ENCODE data around the gene AMPH. TPM values are rescaled to one million over a fixed set of nuclear protein-coding genes. Genes with fewer than 3 reads are reported as not detected.
"Not testable (repeated sequence)": the region's sequence is repeated elsewhere in the genome, so short reads cannot be mapped to it uniquely, and the experiment has no call there.

AMPH gene
- polyA plus RNA-seq, 1 donor: 20.0 TPM

GRCh38 chr7:38396852-38397251, 234.3 kb downstream of the AMPH start:
- DNase-seq: no peak

DNA sequence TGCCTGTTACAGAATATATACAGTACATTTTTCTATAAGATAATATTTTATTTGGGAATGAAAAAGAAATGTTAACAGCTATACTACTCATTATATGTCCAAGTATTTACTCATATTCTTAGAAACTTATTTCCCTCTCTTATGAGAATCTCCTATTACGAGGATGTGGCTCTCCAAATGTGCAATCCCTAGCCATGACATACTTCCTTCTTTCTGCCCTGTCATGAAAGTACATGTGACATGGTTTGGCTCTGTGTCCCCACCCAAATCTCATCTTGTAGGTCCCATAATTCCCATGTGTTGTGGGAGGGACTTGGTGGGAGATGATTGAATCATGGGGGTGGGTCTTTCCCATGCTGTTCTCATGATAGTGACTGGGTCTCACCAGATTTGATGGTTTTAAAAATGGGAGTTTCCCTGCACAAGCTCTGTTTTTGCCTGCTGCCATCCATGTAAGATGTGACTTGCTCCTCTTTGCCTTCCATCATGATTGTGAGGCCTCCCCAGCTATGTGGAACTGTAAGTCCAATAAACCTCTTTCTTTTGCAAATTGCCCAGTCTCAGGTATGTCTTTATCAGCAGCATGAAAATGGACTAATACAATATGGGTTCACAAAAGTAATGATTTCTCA, 235.1 kb downstream of the AMPH start:
- not testable (repeated sequence) for DNase-seq

DNA sequence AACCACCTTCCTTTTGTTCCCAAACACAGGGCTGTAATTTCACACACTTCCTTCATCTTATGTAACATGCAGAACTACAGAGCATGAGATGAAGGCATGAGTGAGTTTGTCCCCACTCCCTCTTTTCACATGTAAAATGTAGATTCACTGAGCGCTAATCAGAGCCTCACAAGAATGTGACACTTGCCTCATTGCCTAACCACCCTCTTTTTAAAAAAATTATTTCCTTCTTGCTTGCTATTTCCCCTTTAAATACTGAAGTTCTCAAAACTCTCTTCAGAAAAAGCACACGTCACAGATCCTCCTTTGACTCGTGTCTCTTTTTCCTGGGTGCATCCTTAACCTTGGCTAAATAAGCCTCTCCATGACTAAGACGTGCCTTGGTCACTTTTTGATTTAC, 236.5 kb downstream of the AMPH start:
- DNase-seq: no peak

GRCh38 chr7:38393874-38394273, 237.3 kb downstream of the AMPH start:
- no peak for DNase-seq

GRCh38 chr7:38391751-38392150, 239.4 kb downstream of the AMPH start:
- no peak for DNase-seq

DNA sequence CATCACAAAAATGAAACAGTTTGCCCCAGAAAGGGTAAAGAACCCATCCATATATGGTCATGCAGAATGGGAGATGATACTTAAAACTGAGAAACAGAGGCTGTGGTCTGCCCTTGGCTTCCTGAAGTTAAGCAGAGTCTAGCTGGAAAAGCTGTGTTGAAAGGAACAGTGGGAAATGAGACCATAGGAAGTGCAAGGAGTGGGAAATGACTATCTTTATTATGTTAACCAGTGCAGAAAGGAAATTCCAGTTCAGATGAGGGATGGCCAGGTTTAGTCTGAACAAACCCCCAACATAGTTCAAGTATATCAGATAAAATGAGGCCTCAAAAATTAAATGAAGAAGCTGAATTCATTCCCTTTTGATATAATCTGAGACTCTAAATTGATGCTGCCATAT, 245.5 kb downstream of the AMPH start:
- DNase-seq: no peak

DNA sequence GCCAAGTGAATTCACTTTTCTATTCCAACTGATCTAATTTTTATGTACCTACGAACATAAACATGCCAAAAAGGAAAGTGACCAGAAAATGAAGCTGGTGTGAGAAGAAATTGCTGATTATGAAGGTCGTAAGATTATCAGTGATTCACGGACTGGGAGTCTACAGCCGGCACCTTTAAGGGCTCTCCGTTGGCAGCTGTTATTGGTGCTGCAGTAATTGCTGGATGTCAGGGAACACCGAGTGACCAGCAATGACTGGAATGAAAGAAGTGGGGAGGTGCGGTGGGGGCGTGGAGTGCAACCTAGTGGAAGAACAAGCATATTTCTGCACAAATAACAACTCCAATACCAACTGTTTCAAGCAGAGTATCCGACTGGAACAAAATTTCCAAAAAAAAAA, 247.9 kb downstream of the AMPH start:
- no peak for DNase-seq

DNA sequence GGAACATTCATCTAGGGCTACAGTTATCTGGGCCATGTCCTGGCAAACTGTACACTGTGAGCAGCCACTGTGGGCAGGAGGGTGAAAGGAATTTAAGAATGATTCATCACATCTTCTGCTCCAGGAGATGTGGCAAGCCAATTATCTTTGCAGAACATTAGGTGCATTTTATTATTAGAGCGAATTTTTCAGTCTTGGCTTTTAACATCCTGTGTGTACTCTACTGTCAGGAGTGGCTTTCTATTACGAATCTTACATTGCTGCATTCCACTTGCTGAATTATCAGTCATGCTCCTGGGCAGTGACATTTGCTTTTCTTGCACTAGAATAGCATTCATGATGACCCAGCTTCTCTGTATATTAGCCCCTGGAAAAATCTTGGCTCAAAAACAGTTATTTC, 248.5 kb downstream of the AMPH start:
- DNase-seq: no peak

- no peak for DNase-seq
Observed at GRCh38 chr7:38375453-38375852, 255.7 kb downstream of the AMPH start.

- peak; percentile 20 for DNase-seq
Observed at GRCh38 chr7:38374507-38374906, 256.7 kb downstream of the AMPH start.

GRCh38 chr7:38373155-38373554, 258.0 kb downstream of the AMPH start:
- no peak for DNase-seq

DNA sequence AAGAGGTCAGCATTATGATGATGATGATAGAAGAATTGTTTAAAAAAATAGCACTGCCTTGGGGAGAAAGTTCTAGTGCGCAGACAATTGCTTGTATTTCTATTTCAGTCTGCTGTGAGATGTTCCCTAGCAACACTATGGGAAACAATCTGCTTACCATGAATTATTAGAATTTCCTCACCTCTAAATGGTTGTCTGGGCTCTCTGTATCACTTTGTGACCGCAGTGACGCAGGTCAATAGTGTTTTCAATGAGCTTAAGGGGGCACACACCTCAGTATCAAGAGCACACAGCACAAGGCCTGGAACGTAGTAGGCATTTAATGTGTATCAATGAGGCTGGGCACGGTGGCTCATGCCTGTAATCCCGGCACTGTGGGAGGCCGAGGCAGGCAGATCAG, 258.9 kb downstream of the AMPH start:
- DNase-seq: no peak

DNA sequence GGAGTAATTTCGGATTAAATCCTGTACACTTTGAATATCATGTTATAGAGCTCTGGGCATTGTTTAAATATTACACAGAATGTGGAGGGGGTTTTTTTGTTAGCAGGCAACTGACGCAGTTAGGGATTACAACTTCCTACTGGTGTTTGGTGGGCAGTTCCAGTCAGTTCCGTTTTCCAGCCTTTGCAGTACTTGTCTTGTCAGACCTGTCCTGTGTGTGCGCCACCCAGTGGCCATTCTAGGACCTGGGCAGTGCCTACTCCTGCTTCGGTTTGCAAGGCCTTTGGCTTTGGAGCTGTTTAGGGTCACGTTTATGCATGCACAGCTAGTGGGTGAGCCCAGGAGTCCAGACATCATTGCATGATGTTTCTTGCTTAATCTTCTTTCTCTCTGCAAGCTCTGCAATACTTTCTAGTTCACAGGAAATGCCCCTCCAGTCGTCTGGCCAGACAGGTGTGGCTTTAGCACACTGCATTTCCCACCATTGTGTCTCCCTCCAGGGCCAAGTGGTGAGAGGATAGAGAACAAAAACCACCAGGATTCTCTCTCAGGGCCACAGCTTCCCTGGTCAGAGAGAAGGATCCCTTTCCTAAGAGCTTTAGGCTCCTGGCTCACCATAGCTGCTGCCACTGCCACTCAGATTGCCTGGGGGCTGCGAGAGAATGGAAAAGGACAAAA, 261.2 kb downstream of the AMPH start:
- DNase-seq: peak; percentile 72

- peak; percentile 29 for DNase-seq
Observed at GRCh38 chr7:38368191-38368605, 263.0 kb downstream of the AMPH start.

DNA sequence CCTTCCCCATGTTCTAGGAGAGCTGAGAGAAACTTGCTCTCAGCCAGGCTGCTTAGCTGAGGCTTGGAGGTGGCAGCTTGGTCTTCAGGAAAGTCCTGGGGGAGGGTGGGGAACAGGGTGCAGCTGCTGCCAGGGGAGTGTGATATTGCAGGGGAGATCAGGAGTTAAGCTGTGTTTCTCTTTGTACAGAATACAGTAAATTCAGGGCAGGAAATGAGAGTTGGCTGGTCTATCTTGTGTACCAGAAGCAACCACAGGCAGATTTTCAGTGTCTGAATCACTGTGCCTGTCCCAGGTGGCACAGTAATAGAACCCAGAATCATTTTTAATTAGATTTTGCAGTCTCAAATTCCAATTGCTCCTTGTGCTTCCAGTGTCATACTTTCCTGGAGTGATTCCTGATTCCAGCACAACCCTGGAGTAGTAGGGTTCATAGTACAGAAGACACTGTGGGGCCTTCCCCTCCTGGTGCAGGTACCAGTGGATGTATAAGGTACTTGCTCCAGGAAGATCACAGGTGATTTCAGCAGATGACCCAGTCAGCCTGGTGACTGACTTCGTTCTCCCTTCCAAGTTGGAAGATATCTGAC, 263.8 kb downstream of the AMPH start:
- DNase-seq: no peak

- DNase-seq: not testable (repeated sequence)
Observed at GRCh38 chr7:38363379-38363778, 267.8 kb downstream of the AMPH start.

GRCh38 chr7:38362611-38363237, 268.4 kb downstream of the AMPH start:
- not testable (repeated sequence) for DNase-seq

GRCh38 chr7:38360776-38361175, 270.4 kb downstream of the AMPH start:
- no peak for DNase-seq

- not testable (repeated sequence) for DNase-seq
Observed at GRCh38 chr7:38359071-38359601, 272.0 kb downstream of the AMPH start.

DNA sequence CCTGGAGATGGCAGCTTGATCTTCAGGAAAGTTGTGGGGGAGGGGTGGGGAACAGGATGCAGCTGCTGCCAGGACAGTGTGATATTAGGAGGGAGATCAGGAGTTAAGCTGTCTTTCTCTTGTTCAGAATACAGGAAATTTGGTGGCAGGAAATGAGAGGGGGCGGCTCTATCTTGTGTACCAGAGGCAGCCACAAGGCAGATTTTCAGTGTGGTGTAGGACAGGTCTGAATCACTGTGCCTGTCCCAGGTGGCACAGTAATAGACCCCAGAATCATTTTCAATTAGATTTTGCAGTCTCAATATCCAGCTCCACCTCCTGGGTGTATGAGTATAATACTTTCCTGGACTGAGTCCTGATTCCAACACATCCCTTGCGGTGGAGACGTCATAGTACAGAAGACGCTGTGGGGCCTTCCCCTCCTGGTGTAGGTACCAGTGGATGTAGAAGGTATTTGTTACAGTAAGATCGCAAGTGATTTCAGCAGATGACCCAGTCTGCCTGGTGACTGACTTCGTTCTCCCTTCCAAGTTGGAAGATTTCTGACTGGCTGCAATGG, 272.8 kb downstream of the AMPH start:
- not testable (repeated sequence) for DNase-seq

GRCh38 chr7:38354271-38354851, 276.8 kb downstream of the AMPH start:
- DNase-seq: not testable (repeated sequence)

DNA sequence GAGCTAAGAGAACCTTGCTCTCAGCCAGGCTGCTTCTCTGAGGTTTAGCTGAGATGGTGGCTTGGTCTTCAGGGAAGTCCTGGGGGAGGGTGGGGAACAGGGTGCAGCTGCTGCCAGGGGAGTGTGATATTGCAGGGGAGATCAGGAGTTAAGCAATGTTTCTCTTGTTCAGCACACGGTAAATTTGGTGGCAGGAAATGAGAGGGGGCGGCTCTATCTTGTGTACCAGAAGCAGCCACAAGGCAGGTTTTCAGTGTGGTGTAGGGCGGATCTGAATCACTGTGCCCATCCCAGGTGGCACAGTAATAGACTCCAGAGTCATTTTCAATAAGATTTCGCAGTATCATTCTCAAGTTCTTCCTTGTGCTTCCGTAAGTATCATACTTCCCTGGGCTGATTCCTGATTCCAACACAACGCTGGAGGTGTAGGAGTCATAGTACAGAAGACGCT, 277.7 kb downstream of the AMPH start:
- not testable (repeated sequence) for DNase-seq
